Hypothalamus (tissue), 51 donors: ENCODE results near the gene CTSV.
"Not testable (repeated sequence)": the region's sequence is repeated elsewhere in the genome, so short reads cannot be mapped to it uniquely, and the experiment has no call there.

Experiments
- DNase-seq, 51 donors: peaks; one replicate each; lab custom pipeline; 2025; lab: John Stamatoyannopoulos, UW

Gene CTSV

GRCh38 chr9:97038611-97039513 lies at the start of gene CTSV:
Gene CTSV (minus strand): TSS chr9:97039142. CDS start chr9:97038043, 1,099 bp downstream.
- peak in 50 of 51 donors; percentile 9 to 87 (median 64) for DNase-seq

- not testable (repeated sequence) for DNase-seq
These were observed 48.8 kb upstream of the CTSV start for GRCh38 chr9:97087668-97088215.

- DNase-seq = not testable (repeated sequence)
These were observed 45.6 kb upstream of the CTSV start for GRCh38 chr9:97084562-97084991.

GRCh38 chr9:97078362-97078761 lies 39.4 kb upstream of the CTSV start:
- no peak for DNase-seq

DNA sequence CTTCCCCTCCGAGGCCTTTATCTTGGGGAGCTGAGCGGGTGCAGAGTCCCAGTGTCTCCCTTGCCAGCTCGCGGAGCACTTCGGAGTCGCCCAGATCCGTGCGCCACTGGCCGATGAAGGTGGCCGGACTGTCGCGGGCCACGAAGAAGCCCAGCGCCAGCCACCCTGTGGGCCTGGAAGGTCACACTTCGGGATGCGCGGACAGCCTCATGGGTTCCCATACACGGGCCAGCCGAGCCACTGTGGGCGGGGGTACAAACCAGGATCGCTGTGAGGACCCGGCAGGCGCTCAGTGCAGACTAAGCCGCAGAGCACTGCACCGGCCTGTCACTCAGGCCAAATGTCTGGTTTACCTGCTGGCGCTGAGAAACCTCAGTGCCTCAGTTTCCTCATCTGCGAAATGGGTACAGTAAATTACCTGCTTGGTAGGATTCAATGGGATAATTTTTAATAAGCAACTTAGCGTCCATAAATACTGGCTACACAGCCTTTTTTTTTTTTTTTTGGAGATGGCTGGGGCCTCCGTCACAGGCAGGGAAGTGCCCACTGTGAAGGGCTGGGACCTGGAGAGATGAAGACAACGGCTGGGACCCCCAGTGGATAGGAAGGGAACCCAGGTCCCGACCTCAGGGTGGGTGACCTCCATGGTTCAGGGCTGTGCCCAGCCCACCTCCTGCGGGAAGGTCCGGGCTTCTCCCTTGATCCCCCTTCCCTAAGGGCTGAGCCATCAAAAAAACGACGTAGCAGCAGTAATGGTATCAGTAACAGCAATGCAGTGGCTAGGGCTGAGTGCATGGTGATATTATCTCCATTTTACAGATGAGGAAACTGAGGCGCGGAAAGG lies 38.7 kb upstream of the CTSV start:
- no peak for DNase-seq

DNA sequence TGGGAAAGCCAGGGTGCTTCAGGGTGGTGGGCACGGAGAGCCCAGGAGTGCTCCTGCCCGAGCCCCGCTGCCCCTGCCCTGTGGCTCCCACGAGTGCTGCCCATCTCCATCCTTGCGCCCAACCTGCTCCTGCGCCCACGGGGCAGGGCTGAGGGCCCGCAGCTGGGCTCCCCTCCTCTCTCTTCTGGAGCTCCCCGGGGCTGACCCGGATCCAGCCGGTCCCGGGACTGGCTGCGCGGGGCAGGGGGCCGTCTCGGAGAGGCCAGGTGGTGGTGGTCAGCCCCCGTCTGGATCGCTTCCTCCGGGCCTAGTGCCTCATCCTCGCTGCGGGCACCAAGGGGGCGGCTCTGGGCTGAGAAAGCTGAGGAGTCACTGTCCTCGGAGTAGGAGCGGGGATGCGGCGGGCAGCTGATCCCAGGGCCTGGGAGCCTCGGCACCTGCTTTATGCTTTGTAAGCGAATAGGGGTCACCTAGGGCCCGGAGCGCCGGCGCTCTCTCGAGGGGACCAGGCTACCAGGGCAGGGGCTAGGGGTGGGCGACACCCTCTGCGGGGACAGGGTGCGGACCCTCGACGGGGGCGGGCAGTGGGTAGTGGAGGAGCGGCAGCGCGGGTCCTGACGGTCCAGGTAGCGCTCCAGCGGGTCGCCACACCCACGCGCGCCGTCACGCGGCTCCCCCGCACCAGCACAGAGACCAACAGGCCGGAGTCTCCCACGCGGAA lies 37.9 kb upstream of the CTSV start:
- DNase-seq = not testable (repeated sequence)

- DNase-seq = no peak
These were observed 37.3 kb upstream of the CTSV start for GRCh38 chr9:97076238-97076637.

GRCh38 chr9:97075289-97075985 lies 36.5 kb upstream of the CTSV start:
- DNase-seq = no peak

- no peak for DNase-seq
These were observed 34.6 kb upstream of the CTSV start for GRCh38 chr9:97073506-97073905.

GRCh38 chr9:97072285-97072776 lies 33.4 kb upstream of the CTSV start:
- no peak for DNase-seq

GRCh38 chr9:97070325-97070724 lies 31.4 kb upstream of the CTSV start:
- not testable (repeated sequence) for DNase-seq

DNA sequence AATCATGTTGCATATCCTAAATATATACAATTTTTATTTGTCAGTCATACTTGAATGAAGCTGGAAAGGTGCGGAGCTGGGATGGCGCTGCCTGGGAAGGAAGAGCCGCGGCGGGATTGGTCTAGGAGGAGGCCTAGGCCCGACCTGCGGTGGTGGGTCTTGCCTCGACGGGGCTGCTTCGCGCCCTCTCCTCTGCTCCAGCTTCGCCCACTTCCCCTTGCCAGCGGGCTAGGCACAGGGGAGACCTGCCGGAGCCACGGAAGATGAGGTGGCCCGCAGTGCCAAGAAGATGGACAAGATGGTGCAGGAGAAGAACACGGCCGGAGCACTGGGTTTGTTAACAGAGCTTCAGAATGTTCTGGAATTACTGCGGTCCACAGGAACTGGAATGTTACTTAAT lies 28.5 kb upstream of the CTSV start:
- DNase-seq = no peak

DNA sequence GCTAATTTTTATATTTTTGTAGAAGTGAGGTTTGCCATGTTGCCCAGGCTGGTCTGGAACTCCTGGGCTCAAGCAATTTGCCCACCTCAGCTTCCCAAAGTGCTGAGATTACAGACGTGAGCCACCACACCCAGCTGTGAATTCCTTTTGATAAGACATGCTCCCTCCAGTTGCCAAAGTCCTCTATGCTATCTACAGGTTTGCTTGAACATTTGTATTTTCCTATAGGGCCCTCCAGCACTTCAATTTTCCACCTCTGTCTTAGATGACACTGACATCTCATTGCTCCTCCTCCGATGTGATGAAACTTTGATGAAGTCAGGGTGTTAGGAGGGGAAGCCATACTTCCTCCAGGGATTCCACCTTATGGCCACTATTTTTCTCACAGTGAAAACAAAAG lies 25.2 kb upstream of the CTSV start:
- no peak for DNase-seq

- DNase-seq = no peak
These were observed 21.9 kb upstream of the CTSV start for GRCh38 chr9:97060796-97061195.

DNA sequence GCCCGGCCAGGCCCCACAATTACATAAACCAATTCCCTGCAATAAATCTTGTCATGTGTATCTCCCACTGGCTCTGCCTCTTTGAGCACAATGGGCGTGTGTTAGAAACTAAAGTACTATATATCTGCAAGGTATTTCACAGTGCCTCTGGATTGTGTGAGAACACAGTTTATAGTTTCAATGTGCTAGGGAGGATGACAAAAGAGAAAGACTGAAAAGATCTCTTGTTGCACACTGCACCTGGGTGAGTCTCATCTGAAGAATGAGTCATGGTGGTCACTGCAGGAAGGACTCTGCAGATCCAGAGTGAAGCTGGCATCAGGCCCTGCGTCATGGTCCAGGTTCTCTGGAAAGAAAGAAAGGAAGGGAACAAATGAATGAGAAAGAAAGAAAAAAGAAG lies 20.7 kb upstream of the CTSV start:
- no peak for DNase-seq

DNA sequence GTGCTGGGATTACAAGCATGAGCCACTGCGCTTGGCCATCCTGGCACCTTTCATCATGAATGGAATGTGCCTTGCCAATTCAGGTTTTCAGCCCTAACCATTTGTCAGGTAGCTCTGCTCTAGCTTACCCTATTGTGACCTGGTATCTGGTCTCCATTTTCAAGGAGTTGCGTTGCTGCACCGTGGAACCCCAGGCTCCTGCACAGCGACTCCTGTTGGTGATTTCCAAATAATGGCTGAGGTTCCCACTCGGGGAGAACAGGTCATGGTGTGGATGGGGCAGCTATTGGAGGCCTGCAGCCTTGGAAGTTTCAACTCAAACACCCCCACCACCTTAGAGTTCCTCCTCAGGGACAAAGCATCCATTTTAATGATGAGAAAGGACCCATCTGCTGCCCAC lies 18.7 kb upstream of the CTSV start:
- DNase-seq = no peak

- not testable (repeated sequence) for DNase-seq
These were observed 16.9 kb upstream of the CTSV start for GRCh38 chr9:97055891-97056290.

GRCh38 chr9:97053717-97054116 lies 14.8 kb upstream of the CTSV start:
- DNase-seq = no peak

- no peak for DNase-seq
These were observed 13.8 kb upstream of the CTSV start for GRCh38 chr9:97052735-97053134.

- DNase-seq = peak in 3 of 51 donors; percentile 5 to 22 (median 8)
These were observed 7.3 kb upstream of the CTSV start for GRCh38 chr9:97046228-97046627.
